HL-60 (cell line): ENCODE results near the gene BBS9.

ENCODE experiments used
- DNase-seq, 2 experiments: peaks; one replicate each; pipeline ENCODE4 v3.0.0-alpha.2; 2010 to 2020; ENCODE audit warnings: low read depth in 1 of 2, low spot score in 1 of 2
- H3K27ac ChIP-seq: fragments of 250-450 bp; sonication (Bioruptor Pico); replicated peaks from 2 replicates; pipeline ENCODE4 v1.5.1; 2020; ENCODE audit warnings: mild to moderate bottlenecking, moderate library complexity
- H3K27me3 ChIP-seq: fragments of 250-450 bp; sonication (Bioruptor Pico); 2 replicates; pipeline ENCODE4 v1.5.1; 2021; ENCODE audit warnings: mild to moderate bottlenecking, moderate library complexity; ENCODE audit not compliant: insufficient read depth, poor library complexity, severe bottlenecking
- H3K4me3 ChIP-seq: replicated peaks from 2 replicates; pipeline ENCODE4 v1.5.1; 2011; ENCODE audit warnings: mild to moderate bottlenecking, control low read depth, low read length; ENCODE audit not compliant: insufficient read depth
- CTCF ChIP-seq: IDR thresholded peaks from one replicate; pipeline ENCODE4 v1.5.1; 2011; ENCODE audit warnings: low read length, control low read depth, inconsistent platforms; ENCODE audit not compliant: insufficient read depth
- GABPA ChIP-seq: IDR thresholded peaks from 2 replicates; pipeline ENCODE4 v1.6.1; 2012; ENCODE audit warnings: low read depth
- POLR2AphosphoS5 ChIP-seq: IDR thresholded peaks from 2 replicates; pipeline ENCODE4 v1.6.1; 2012; ENCODE audit warnings: low read depth
- REST ChIP-seq: IDR thresholded peaks from 2 replicates; pipeline ENCODE4 v1.6.1; 2012; ENCODE audit warnings: low read depth; ENCODE audit not compliant: insufficient replicate concordance
- SPI1 ChIP-seq: IDR thresholded peaks from 2 replicates; pipeline ENCODE4 v1.6.1; 2012; ENCODE audit warnings: low read depth, mild to moderate bottlenecking, borderline replicate concordance

BBS9 gene

DNA sequence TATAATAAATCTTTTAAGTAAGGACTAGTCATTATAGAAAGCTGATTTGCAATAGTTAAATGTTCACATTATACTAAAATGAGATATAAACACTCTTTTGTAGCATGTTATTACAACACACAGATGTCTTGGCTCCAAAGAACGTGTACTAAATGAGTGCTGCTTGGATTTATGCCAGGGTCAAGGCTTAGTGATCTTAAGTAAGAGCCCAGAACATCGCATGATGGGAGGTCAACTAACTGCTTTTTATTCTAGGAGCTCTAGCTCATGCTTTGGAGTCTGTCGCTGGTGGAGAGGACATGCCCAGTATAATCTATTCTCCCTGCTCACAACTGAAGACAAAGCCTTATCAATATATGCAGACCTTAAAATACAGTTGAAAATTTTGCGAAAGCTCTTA is 315.1 kb downstream of the BBS9 start:
- no peak for TF ChIP-seq REST
- TF ChIP-seq CTCF, result no peak
- TF ChIP-seq GABPA, result no peak
- no peak for TF ChIP-seq SPI1
- TF ChIP-seq POLR2AphosphoS5, result no peak
- H3K27me3 ChIP-seq, result peaks cover 3% of the 10 kb centered on the region
- H3K4me3 ChIP-seq, result no peak overlapping the region
- no peak overlapping the region for H3K27ac ChIP-seq
- no peak for DNase-seq

DNA sequence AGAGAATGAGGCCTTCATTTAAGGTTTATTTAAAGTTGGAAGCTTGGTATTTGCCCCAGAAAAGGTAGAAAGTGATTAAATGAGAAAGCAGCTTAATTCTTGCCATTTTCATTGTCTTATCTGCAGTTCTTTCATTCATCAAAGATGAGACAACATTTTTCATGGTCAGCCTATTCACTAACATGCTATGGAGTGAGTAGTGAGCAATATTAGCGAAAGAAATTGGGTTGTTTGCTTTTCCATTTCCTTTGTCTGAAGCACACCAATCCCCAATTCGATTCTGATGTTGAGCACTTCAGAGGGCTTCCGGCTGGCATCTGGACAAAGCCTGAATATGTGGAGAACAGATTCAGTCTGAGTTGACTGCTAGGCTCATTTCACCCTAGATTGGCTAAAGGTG is 317.2 kb downstream of the BBS9 start:
- Histone ChIP-seq H3K27me3 (peaks cover 3% of the 10 kb centered on the region), H3K27ac (no peak overlapping the region), H3K4me3 (no peak overlapping the region)
- no peak for DNase-seq
- TF ChIP-seq CTCF (no peak), POLR2AphosphoS5 (no peak), GABPA (no peak), SPI1 (no peak), REST (no peak)

- DNase-seq, result no peak
Measured at GRCh38 chr7:33448035-33448434, 318.7 kb downstream of the BBS9 start.

More at GRCh38 chr7:33448035-33448434, 318.7 kb downstream of the BBS9 start:
- TF ChIP-seq GABPA (no peak), SPI1 (no peak), REST (no peak), CTCF (no peak), POLR2AphosphoS5 (no peak)
- Histone ChIP-seq H3K4me3 (no peak overlapping the region), H3K27ac (no peak overlapping the region), H3K27me3 (no peaks in the 10 kb centered on the region)
